Cardiac muscle cell (in vitro differentiated cells and primary cell): ENCODE measurements around the gene TRAF1. TPM values are rescaled to one million over a fixed set of nuclear protein-coding genes. Genes with fewer than 3 reads are reported as not detected.

Experiments used
- DNase-seq, 2 donors: peaks; one replicate each; pipeline versions ENCODE4 v3.0.0 to v3.0.0-alpha.2; 2010 to 2017; ENCODE audit warnings: low read depth in 1 of 2, low spot score in 1 of 2
- H3K27ac ChIP-seq: fragments of 200-600 bp; sonication (generic); 2 replicates; pipeline ENCODE4 v1.5.1; 2016
- H3K27me3 ChIP-seq: fragments of 200-600 bp; sonication (generic); 2 replicates; pipeline ENCODE4 v1.6.0; 2016; ENCODE audit warnings: control low read depth
- H3K36me3 ChIP-seq: fragments of 200-600 bp; sonication (generic); 2 replicates; pipeline ENCODE4 v1.5.1; 2016; ENCODE audit warnings: control low read depth
- H3K4me1 ChIP-seq: fragments of 200-600 bp; sonication (generic); 2 replicates; pipeline ENCODE4 v1.8.1; 2017; ENCODE audit warnings: low read depth, mild to moderate bottlenecking, mixed run types
- H3K4me3 ChIP-seq: fragments of 200-600 bp; sonication (generic); 2 replicates; pipeline ENCODE4 v1.5.1; 2016; ENCODE audit warnings: mild to moderate bottlenecking
- H3K9me3 ChIP-seq: fragments of 200-600 bp; sonication (generic); 2 replicates; pipeline ENCODE4 v1.5.1; 2017; ENCODE audit warnings: low read depth, mild to moderate bottlenecking, control low read depth
- CTCF ChIP-seq: IDR thresholded peaks from 2 replicates; pipeline ENCODE4 v1.5.1; 2012; ENCODE audit warnings: low read depth, mild to moderate bottlenecking, low read length
- polyA plus RNA-seq: library from polyadenylated mRNA; unstranded; fragments of >200 nt; fragmentation: Nextera tagmentation; extraction: Ambion mirVana; gene quantifications from 2 replicates; pipeline ENCODE4 v1.2.1, GENCODE V29; 2016
- total RNA-seq: library from RNA; depleted of rRNA; stranded (reverse); fragments of >200 nt; gene quantifications from 2 replicates; pipeline ENCODE4 v1.2.3, GENCODE V29; 2016

TRAF1 gene
- total and polyA plus RNA-seq, 2 experiments from 2014 or later: 3.5 to 7.5 TPM

GRCh38 chr9:120951960-120952618 is 25.5 kb upstream of the TRAF1 start:
- Histone ChIP-seq H3K4me3 (no peak overlapping the region), H3K36me3 (no peaks in the 10 kb centered on the region), H3K27me3 (no peaks in the 10 kb centered on the region), H3K4me1 (no peaks in the 10 kb centered on the region), H3K9me3 (no peaks in the 10 kb centered on the region), H3K27ac (no peak overlapping the region)
- no peak for DNase-seq
- TF ChIP-seq CTCF: no peak

GRCh38 chr9:120950421-120951388 is 24.1 kb upstream of the TRAF1 start:
- DNase-seq: peak in 1 of 2 donors; percentile 24
- Histone ChIP-seq H3K4me1 (no peaks in the 10 kb centered on the region), H3K4me3 (no peak overlapping the region), H3K36me3 (no peaks in the 10 kb centered on the region), H3K27me3 (no peaks in the 10 kb centered on the region), H3K27ac (peak overlapping the region; percentile 22), H3K9me3 (no peaks in the 10 kb centered on the region)
- no peak for TF ChIP-seq CTCF

GRCh38 chr9:120949290-120949689 is 22.7 kb upstream of the TRAF1 start:
- Histone ChIP-seq H3K4me3 (no peak overlapping the region), H3K27ac (no peak overlapping the region), H3K4me1 (no peaks in the 10 kb centered on the region), H3K27me3 (no peaks in the 10 kb centered on the region), H3K9me3 (no peaks in the 10 kb centered on the region), H3K36me3 (no peaks in the 10 kb centered on the region)
- TF ChIP-seq CTCF: no peak
- no peak for DNase-seq

- DNase-seq: no peak
- Histone ChIP-seq H3K4me1 (no peaks in the 10 kb centered on the region), H3K9me3 (no peaks in the 10 kb centered on the region), H3K27ac (no peak overlapping the region), H3K36me3 (no peaks in the 10 kb centered on the region), H3K27me3 (no peaks in the 10 kb centered on the region), H3K4me3 (no peak overlapping the region)
- TF ChIP-seq CTCF: no peak
Measured at GRCh38 chr9:120948824-120949223, 22.2 kb upstream of the TRAF1 start.

GRCh38 chr9:120947222-120947621 is 20.6 kb upstream of the TRAF1 start:
- no peaks in the 10 kb centered on the region for H3K4me1 ChIP-seq
- no peaks in the 10 kb centered on the region for H3K36me3 ChIP-seq
- no peak overlapping the region for H3K4me3 ChIP-seq
- no peaks in the 10 kb centered on the region for H3K9me3 ChIP-seq
- no peak overlapping the region for H3K27ac ChIP-seq
- no peaks in the 10 kb centered on the region for H3K27me3 ChIP-seq
- DNase-seq: no peak
- TF ChIP-seq CTCF: no peak
